ENCODE measurements around the gene KIAA0825. TPM values are rescaled to one million over a fixed set of nuclear protein-coding genes. Genes with fewer than 3 reads are reported as not detected.

The KIAA0825 gene
- total RNA-seq, 1 experiment from 2014 or later, result 0.07 TPM

DNA sequence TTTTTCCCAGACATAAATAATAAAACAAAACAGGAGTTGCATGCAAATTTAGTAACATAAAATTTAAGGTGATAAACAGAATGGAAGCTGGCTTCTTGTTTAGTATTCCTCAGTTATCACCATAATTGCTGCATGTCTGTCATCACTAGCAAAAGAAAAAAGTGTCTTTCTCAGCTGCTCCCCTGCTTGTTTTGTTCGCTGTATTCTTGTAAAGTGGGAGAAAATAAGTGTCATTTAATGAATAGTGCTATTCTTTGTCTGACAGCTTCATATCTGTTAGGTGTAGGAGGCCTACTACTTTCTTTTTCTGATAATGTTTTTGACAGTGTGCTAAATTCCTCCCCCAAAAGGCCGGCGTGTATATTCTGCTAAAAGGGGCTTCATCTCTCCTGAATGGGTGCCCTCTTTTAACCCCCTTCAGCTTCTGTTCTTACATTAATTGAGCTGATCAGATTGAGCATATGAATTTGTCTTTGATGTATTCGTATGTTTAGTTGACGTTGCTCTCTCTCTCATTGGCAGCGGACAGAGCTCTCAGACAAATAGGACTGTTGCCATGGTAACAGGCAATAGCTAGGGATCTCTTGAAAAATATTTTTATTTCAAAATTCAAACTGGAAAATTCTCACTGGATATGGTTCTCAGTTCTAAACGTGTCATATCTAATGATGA, 303.8 kb downstream of the KIAA0825 start:
- no peak overlapping the region for H3K4me2 ChIP-seq (ENCODE audit: low read length)
- H4K20me1 ChIP-seq (ENCODE audit: low read length), result no peaks in the 10 kb centered on the region
- H3K4me3 ChIP-seq (ENCODE audit: low read length), result no peak overlapping the region
- no peak overlapping the region for H2AFZ ChIP-seq (ENCODE audit: low read length)
- DNase-seq (no peak), ATAC-seq (no peak)
- TF ChIP-seq, protein P1, sequence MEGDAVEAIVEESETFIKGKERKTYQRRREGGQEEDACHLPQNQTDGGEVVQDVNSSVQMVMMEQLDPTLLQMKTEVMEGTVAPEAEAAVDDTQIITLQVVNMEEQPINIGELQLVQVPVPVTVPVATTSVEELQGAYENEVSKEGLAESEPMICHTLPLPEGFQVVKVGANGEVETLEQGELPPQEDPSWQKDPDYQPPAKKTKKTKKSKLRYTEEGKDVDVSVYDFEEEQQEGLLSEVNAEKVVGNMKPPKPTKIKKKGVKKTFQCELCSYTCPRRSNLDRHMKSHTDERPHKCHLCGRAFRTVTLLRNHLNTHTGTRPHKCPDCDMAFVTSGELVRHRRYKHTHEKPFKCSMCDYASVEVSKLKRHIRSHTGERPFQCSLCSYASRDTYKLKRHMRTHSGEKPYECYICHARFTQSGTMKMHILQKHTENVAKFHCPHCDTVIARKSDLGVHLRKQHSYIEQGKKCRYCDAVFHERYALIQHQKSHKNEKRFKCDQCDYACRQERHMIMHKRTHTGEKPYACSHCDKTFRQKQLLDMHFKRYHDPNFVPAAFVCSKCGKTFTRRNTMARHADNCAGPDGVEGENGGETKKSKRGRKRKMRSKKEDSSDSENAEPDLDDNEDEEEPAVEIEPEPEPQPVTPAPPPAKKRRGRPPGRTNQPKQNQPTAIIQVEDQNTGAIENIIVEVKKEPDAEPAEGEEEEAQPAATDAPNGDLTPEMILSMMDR (conservative IDR thresholded peaks at IDR 0.05; ENCODE audit: low read depth, low read length), result no peak
- TF ChIP-seq EZH2 (IDR thresholded peaks at IDR 0.05; ENCODE audit: low read length, unreplicated experiment) (no peak), EZH2phosphoT487 (IDR thresholded peaks at IDR 0.05; ENCODE audit: borderline replicate concordance, low read length) (no peak)
- H3K9ac ChIP-seq (ENCODE audit: low read length), result no peak overlapping the region
- intact Hi-C loops (cut with micrococcal nuclease), result no loop called here
- no TSS peak for BruUV-seq (replicated peaks)
- H3K27ac ChIP-seq (ENCODE audit: low read length), result no peak overlapping the region
- H3K36me3 ChIP-seq (ENCODE audit: low read depth, low read length), result no peaks in the 10 kb centered on the region
- ChIA-PET POLR2A (ENCODE audit: unreplicated experiment) (no interaction called here), CTCF (no interaction called here)
- no peaks in the 10 kb centered on the region for H3K9me3 ChIP-seq (ENCODE audit: low read length)
- no peaks in the 10 kb centered on the region for H3F3A ChIP-seq (ENCODE audit: low read length, unreplicated experiment)
- H3K27me3 ChIP-seq (ENCODE audit: low read length), result no peaks in the 10 kb centered on the region
- no peaks in the 10 kb centered on the region for H3K4me1 ChIP-seq (ENCODE audit: insufficient read depth, low read length)
- no peaks in the 10 kb centered on the region for H3K79me2 ChIP-seq (ENCODE audit: low read length)
- no peaks in the 10 kb centered on the region for H3K9me2 ChIP-seq (replicated peaks; ENCODE audit: low read length)

DNA sequence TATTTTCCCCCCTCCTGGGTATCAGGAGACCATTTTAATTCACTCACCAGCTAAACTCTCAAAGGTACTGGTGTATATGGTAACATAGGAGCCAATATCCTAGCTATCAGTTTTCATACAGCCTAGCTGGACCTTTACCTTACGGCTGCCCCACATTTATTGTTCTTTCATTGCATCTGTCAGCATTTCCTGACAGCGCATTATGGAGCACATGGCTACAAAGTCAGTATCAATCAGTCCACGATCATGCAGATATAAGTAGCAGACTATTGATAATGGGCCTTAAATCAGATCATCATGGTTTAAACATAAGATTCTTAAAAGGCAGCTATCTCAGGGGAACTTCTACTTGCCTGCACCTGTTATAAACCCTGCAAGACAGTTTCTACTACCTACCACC, 304.7 kb downstream of the KIAA0825 start:
- Histone ChIP-seq H3K27me3 (ENCODE audit: low read length) (no peaks in the 10 kb centered on the region), H3K36me3 (ENCODE audit: low read depth, low read length) (no peaks in the 10 kb centered on the region), H3K9me2 (replicated peaks; ENCODE audit: low read length) (no peaks in the 10 kb centered on the region), H3K4me1 (ENCODE audit: insufficient read depth, low read length) (peaks cover 7% of the 10 kb centered on the region), H3K27ac (ENCODE audit: low read length) (no peak overlapping the region), H3F3A (ENCODE audit: low read length, unreplicated experiment) (no peaks in the 10 kb centered on the region), H3K9me3 (ENCODE audit: low read length) (no peaks in the 10 kb centered on the region), H4K20me1 (ENCODE audit: low read length) (no peaks in the 10 kb centered on the region), H3K4me2 (ENCODE audit: low read length) (no peak overlapping the region), H3K9ac (ENCODE audit: low read length) (no peak overlapping the region), H3K79me2 (ENCODE audit: low read length) (no peaks in the 10 kb centered on the region), H3K4me3 (ENCODE audit: low read length) (no peak overlapping the region), H2AFZ (ENCODE audit: low read length) (no peak overlapping the region)
- BruUV-seq (replicated peaks), result no TSS peak
- ChIA-PET CTCF (no interaction called here), POLR2A (ENCODE audit: unreplicated experiment) (no interaction called here)
- TF ChIP-seq EZH2phosphoT487 (IDR thresholded peaks at IDR 0.05; ENCODE audit: borderline replicate concordance, low read length) (no peak), EZH2 (IDR thresholded peaks at IDR 0.05; ENCODE audit: low read length, unreplicated experiment) (no peak)
- TF ChIP-seq, protein P1 (conservative IDR thresholded peaks at IDR 0.05; ENCODE audit: low read depth, low read length), result no peak
- intact Hi-C loops (cut with micrococcal nuclease), result no loop called here
- DNase-seq, result no peak
- no peak for ATAC-seq

DNA sequence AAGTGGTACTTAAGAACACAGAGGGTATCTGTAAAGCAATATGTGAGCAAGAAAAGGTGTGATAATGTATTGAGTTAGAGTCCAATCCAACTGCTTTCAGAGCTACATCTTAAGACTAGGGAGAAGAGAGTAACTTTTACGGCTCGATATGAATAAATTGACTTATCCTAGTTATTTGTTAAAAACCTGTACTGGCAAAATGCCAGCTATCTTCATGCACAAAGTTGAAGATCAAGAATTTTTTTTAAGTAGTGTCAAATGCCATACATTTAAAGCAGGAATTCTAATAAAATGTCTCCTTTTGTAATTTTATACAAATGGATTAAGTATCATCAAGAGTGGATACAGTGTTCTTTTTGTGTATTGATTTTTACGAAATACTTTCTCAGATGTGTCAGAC, 305.2 kb downstream of the KIAA0825 start:
- peaks cover 12% of the 10 kb centered on the region for H3K4me1 ChIP-seq (ENCODE audit: insufficient read depth, low read length)
- no peaks in the 10 kb centered on the region for H3K27me3 ChIP-seq (ENCODE audit: low read length)
- DNase-seq (no peak), ATAC-seq (no peak)
- no peaks in the 10 kb centered on the region for H3K79me2 ChIP-seq (ENCODE audit: low read length)
- no peak overlapping the region for H3K4me2 ChIP-seq (ENCODE audit: low read length)
- no peak overlapping the region for H3K9ac ChIP-seq (ENCODE audit: low read length)
- no peaks in the 10 kb centered on the region for H3K9me2 ChIP-seq (replicated peaks; ENCODE audit: low read length)
- intact Hi-C loops (cut with micrococcal nuclease), result no loop called here
- TF ChIP-seq, protein P1 (conservative IDR thresholded peaks at IDR 0.05; ENCODE audit: low read depth, low read length), result no peak
- TF ChIP-seq EZH2 (IDR thresholded peaks at IDR 0.05; ENCODE audit: low read length, unreplicated experiment) (no peak), EZH2phosphoT487 (IDR thresholded peaks at IDR 0.05; ENCODE audit: borderline replicate concordance, low read length) (no peak)
- no peaks in the 10 kb centered on the region for H3K9me3 ChIP-seq (ENCODE audit: low read length)
- H3K27ac ChIP-seq (ENCODE audit: low read length), result no peak overlapping the region
- H3K36me3 ChIP-seq (ENCODE audit: low read depth, low read length), result no peaks in the 10 kb centered on the region
- POLR2A ChIA-PET (ENCODE audit: unreplicated experiment), result no interaction called here
- no peaks in the 10 kb centered on the region for H4K20me1 ChIP-seq (ENCODE audit: low read length)
- CTCF ChIA-PET, result no interaction called here
- H2AFZ ChIP-seq (ENCODE audit: low read length), result no peak overlapping the region
- H3K4me3 ChIP-seq (ENCODE audit: low read length), result no peak overlapping the region
- BruUV-seq (replicated peaks), result no TSS peak
- no peaks in the 10 kb centered on the region for H3F3A ChIP-seq (ENCODE audit: low read length, unreplicated experiment)

All from PC-3 (cell line).